DMS 273 (cell line): ENCODE measurements around the gene ATP2A2.
A peak's percentile ranks its signal among the peaks of the same experiment; 100 is the strongest.

Experiments used
- DNase-seq: peaks from one replicate; lab custom pipeline; 2025; ENCODE audit not compliant: unreplicated experiment; lab: John Stamatoyannopoulos, UW

Gene ATP2A2

DNA sequence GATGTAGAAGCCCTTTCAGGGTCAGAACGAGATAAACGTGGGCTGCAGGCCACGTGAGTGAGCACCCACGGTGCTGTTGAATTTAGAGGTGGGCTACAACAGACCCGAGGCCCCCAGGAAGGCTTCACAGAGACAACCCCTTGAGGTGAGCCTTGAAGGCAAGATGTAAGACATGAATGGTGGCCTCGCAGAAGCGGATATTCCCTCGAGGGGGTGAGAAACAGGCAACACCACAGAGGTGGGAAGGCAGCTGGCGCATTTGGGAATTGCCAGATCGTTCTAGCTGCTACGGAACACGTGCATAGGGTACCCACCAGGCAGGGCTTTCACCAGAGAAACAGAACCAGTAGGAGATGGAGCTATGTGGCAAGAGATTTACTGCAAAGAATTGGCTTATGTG lies 22.6 kb upstream of the ATP2A2 start:
- no peak for DNase-seq

DNA sequence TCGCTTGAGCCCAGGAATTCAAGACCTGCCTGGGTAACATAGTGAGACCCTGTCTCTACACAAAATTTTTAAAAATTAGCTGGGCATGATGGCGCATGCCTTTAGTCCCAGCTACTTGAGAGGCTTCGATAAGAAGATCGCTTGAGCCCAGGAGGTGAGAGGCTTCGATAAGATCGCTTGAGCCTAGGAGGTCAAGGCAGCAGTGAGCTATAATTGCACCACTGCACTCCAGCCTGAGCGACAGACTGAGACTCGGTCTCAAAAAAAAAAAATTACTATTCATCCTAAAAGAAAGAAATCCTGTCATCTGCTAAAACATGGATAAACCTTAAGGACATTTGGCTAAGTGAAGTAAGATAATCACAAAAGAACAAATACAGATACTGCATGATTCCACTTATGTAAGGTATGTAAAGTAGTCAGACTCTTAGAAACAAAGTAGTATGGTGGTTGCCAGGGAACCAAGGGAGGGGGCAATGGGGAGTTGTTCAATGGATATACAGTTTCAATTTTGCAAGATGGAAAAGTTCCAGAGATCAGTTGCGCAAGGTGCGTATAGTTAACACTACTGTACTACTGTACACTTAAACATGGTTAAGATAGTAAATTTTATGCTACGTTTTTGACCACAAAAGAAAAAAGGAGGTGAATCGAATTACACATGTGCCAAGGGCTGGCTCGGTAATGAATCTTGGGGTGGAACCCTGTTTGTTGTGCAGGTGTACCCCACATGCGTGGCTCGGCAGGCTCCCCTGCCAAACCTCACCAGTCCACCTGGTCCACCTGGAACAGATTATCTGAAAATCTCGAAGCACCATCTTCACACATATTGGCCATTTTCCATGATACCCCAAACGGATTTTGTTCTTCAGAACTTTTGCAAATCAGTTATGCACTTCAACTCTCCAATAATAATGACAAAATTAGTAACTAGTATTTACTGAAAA lies 18.3 kb upstream of the ATP2A2 start:
- peak; percentile 16 for DNase-seq

DNA sequence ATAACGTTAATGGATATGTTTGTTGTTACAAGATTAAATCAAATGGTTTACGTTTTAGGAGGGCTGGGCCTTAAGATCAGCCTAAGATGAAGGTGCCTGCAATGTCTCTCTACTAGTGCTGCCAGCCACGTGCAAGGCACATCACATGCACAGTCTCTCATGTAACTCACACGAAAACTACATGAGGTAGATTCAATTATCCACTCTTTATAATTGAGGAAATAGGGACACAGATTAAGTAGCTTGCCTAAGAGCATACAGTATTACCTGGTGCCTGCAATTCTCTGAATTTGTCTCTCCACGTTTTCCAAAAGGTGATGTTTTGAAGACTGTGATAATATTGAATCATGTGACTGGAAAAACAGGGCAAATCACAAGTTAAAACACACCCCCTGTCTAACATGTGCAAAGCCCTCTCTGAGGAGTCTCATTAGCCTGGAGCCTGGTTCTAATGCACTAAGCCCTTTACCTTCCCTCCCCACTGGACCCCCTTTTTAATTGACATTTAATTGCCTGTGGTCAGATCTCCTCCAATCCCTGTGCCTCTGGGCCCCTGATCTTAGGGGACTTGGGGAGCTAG lies 14.6 kb upstream of the ATP2A2 start:
- DNase-seq, result peak; percentile 26

DNA sequence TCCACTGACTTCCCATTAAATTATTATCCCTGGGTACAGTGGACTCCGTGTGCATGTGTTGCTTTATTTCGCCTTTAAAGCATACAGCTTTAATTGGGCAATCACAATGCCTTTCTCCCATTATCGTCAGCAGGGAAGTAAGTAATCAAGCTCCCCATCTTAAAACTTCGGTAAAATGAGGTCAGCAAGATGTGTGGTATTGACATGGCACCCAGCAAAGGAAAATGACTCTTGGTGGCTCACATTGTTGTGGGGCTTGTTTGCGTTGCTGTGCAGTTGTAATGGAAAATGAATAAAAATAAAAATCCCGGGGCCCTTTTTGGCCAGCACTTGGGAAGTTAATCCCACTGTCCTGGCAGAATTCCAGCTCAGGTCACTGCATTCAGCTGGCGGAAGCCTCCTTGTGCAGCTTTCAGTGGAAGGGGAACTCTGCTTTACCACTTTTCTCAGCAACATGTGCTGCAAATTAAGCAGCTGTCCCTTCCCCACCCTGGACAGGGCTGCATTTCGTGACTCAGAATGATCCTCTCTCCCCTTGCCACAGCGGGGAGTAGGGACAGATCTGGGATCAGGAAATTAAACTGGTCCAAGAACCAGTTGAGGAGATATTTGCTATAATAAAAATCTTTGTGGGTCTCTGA lies 13.9 kb upstream of the ATP2A2 start:
- peak; percentile 80 for DNase-seq

- peak; percentile 49 for DNase-seq
Measured at GRCh38 chr12:110269622-110270124, 11.4 kb upstream of the ATP2A2 start.

DNA sequence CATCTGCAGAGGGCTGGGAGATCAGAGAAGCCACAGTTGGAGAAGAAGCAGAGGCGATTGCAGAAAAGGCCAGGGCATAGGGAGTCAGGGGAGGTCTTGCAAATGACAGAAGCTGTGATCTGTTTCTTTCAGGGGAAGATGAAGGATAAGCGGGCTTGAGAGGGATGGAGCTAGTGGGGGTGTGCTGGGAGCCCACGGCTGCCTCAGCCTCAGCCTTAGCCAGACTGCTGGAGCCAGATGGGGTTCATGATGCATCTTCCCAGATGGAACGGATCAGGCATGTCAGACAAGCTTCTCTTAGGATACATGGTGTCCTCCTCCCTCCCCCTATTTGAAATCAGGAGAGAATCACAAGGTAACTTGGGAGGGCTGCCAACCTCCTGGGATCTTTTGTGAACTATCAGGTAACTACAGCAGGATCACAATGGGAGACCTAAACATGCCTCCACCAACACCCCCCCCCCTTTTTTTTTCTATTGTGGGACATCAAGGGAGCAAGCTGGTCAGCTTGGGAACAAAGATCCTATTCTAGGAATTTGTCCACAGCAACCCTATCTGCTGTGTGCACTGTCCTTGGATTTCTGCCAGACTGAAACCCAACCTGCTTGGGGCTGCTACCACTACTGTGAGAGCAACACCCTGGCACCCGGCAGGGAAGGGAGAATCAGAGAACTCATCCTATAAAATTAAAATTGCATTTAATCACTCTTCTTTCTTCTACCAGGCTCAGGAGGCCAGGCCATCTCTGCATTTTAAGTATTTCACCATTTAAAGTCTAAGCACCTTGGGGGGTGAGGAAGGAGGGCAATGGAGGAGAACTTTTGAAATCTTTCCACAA lies 10.7 kb upstream of the ATP2A2 start:
- DNase-seq, result peak; percentile 85

- peak; percentile 24 for DNase-seq
Measured at GRCh38 chr12:110271015-110271414, 10.0 kb upstream of the ATP2A2 start.

DNA sequence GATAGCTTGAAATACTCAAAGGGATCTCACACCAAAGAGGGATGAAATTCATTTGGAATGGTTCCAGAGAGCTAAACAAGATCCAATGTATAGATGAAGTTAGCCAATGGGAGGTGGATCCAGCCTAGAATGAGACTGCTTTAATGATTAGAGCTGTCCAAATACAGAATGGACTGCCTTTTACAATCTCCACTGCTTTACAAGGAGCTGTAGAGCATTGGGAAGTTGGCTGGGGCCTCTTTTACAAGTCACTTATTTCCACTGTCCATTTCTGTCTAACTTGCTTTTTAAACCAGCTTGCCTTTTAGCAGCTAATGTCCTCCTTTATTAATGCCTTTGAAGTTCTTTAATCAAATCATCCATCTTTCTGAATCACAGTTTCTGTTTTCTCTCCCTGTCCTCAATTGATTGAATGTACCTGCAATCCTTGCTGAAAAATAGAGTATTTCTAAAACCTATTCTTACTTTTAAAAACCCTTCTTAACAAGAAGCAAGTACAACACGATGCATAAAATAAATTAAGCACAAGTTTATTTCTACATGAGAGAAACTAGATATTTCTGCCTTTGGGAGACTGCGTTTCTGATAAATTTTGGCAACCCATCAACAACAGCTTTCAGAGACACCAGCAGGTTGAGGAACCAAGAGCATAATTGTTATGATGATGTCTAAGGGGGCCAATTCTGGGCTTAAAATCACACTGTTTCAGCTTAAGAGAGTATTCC lies 3.4 kb upstream of the ATP2A2 start:
- DNase-seq, result no peak

DNA sequence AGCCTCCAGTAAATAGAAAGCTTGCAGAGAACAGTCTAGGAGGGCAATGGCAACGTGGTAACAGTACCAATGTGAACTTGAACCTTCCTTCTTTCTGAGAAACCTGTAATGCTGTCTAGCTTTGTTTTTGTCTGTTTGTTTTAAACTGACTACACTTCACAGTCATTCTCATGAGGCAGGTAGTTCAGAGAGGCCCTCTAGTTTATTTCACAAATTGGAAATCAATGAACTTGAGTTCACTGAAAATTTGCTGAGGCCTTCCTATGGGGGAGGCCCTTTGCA lies 2.9 kb upstream of the ATP2A2 start:
- DNase-seq, result no peak

DNA sequence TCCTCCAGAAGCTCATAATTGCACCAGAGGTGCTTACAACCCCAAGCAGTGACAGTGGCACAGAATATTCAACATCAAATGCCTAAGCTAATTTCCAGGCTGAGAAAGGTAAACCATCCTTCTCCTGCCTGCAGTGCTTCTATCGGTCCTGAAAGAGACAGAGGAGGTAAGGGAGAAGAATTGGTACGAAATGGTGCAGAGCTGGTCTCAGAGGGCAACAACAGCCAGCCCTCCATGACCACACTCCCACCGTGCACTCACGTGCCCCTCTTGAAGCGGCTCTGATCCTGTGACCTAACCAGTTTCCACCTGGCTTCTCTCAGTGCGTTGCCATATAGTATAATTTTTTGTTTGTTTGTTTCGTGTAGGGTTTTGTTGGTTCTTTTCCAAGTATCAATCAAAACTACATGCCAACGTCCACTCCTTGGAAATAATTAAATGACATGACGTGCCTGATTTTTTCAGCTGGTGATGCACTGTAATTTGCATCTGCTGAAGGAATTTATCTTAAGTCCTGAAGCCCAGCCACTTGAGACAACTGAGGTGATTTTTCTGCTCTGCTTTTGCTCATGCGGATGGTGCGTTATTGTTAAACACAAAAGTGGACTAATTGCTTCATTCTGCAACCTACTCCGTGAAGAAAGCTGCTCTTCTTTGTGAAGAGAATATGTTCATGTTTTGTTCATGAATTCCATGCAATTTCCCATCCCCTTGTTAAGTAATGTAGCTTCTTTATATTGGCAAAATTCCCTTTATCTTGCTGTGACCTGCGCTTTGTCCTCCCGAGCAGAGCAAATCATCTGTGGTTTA lies 1.3 kb upstream of the ATP2A2 start:
- no peak for DNase-seq

DNA sequence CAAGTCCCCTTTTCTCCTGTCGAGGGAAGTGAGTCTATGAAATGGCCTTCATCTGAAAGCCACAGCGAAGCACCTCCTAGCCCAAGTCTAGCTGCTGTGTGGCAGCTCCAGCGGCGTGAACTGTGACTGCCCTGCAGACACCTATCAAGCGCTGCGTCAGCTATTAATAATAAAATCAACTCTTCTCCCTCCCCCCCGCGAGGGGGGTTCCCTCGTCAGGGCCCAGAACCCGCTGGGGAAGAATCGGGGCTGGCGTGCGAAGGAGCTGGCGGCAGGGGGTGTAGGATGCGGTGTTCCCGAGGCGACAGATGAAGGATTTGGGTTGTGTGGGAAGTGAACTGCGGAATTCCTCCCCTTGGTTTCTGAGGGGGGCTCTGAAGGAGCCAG lies 662 bp upstream of the ATP2A2 start:
- DNase-seq, result peak; percentile 76

GRCh38 chr12:110281549-110282299 lies 677 bp downstream of the ATP2A2 start:
- peak; percentile 74 for DNase-seq

GRCh38 chr12:110282300-110282860 lies 1.3 kb downstream of the ATP2A2 start:
- peak; percentile 21 for DNase-seq

- DNase-seq, result peak; percentile 29
Measured at GRCh38 chr12:110282956-110283817, 2.1 kb downstream of the ATP2A2 start.

- no peak for DNase-seq
Measured at GRCh38 chr12:110284597-110284996, 3.5 kb downstream of the ATP2A2 start.

DNA sequence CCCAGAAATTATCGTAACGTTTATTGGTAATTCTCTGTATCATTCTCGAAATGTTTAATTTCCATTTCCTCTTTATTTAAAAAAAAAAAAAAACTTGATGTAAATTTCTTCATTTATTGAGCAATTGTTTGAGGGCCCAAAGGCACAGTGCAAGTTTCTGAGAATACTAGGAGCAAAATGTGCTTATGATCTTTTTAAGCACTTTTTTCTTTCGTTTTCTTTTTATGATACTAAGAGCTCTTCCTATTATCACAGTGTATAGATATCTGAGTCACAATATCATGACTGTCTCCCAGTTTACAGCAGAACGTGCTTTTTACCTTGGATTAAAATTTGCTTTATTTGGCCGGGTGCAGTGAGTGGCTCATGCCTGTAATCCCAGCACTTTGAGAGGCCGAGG lies 5.6 kb downstream of the ATP2A2 start:
- no peak for DNase-seq

- DNase-seq, result no peak
Measured at GRCh38 chr12:110287986-110288385, 6.9 kb downstream of the ATP2A2 start.
